Spleen (tissue), 11 donors: ENCODE results near the gene KCTD4. TPM values are rescaled to one million over a fixed set of nuclear protein-coding genes. Genes with fewer than 3 reads are reported as not detected.
A peak's percentile ranks its signal among the peaks of the same experiment; 100 is the strongest.

Experiments used
- DNase-seq: peaks from one replicate; pipeline ENCODE4 v3.0.0-alpha.2; 2020
- H3K27ac ChIP-seq, 8 donors: fragments of 200-600 bp; sonication (generic) in 7 of 8; 1 replicate in 4 of 8; 2 replicates in 4 of 8; pipeline versions ENCODE4 v1.5.0 to v1.8.0; 2016 to 2021; ENCODE audit warnings: inconsistent platforms in 4 of 8, mild to moderate bottlenecking in 4 of 8, moderate library complexity in 1 of 8
- H3K27me3 ChIP-seq, 7 donors: fragments of 200-600 bp; sonication (generic) in 6 of 7; replicated peaks in 1 of 7; 1 replicate in 4 of 7; 2 replicates in 3 of 7; pipeline versions ENCODE4 v1.5.0 to v1.8.0; 2016 to 2021; ENCODE audit warnings: inconsistent platforms in 3 of 7, mild to moderate bottlenecking in 1 of 7
- H3K36me3 ChIP-seq, 6 donors: fragments of 200-600 bp; sonication (generic) in 5 of 6; 1 replicate in 4 of 6; 2 replicates in 2 of 6; pipeline versions ENCODE4 v1.5.0 to v1.8.0; 2016 to 2021; ENCODE audit warnings: inconsistent platforms in 2 of 6
- H3K4me1 ChIP-seq, 6 donors: fragments of 200-600 bp; sonication (generic) in 5 of 6; 1 replicate in 3 of 6; 2 replicates in 3 of 6; pipeline versions ENCODE4 v1.5.0 to v1.8.0; 2016 to 2021; ENCODE audit warnings: inconsistent platforms in 3 of 6
- H3K4me3 ChIP-seq, 8 donors: fragments of 200-600 bp; sonication (generic) in 7 of 8; 1 replicate in 4 of 8; 2 replicates in 4 of 8; pipeline versions ENCODE4 v1.5.0 to v1.8.0; 2016 to 2021; ENCODE audit warnings: inconsistent platforms in 4 of 8, mild to moderate bottlenecking in 4 of 8, moderate library complexity in 2 of 8
- H3K9me3 ChIP-seq, 8 donors: fragments of 200-600 bp; sonication (generic) in 7 of 8; 1 replicate in 4 of 8; 2 replicates in 4 of 8; pipeline versions ENCODE4 v1.5.0 to v1.8.0; 2016 to 2021; ENCODE audit warnings: inconsistent platforms in 4 of 8
- CTCF ChIP-seq, 11 experiments: fragments of 200-600 bp in 7 of 11; fragments of 450-650 bp in 4 of 11; sonication (generic) in 4 of 11; IDR thresholded peaks in 8 of 11; conservative IDR thresholded peaks in 3 of 11; 1 replicate in 7 of 11; 2 replicates in 4 of 11; pipeline versions ENCODE4 v1.4.0 to v1.8.0; 2016 to 2021; ENCODE audit warnings: antibody characterized with exemption in 11 of 11, inconsistent platforms in 4 of 11, mild to moderate bottlenecking in 1 of 11
- POLR2A ChIP-seq, 3 donors: fragments of 450-650 bp; IDR thresholded peaks; one replicate each; pipeline ENCODE4 v1.5.1; 2017; ENCODE audit warnings: antibody characterized with exemption in 3 of 3, mild to moderate bottlenecking in 1 of 3
- POLR2AphosphoS5 ChIP-seq, 3 donors: sonication (generic); formaldehyde crosslinking; IDR thresholded peaks; one replicate each; pipeline ENCODE4 v1.5.1; 2017; ENCODE audit warnings: antibody characterized with exemption in 3 of 3
- WGBS, 5 donors: extraction: QIAGEN DNeasy Blood & Tissue Kit in 3 of 5; methylation state at CpG; one replicate each; pipeline versions ENCODE4 v1.1.5 to v1.1.7; 2013 to 2018; 5-methylcytosine and 5-hydroxymethylcytosine counted together
- intact Hi-C: fragments of 100-400 bp; cut with DNase I; formaldehyde crosslinking; loops from one replicate; pipeline ENCODE4 v1.15.0; 2023; ENCODE audit warnings: low total_unique reads
- polyA plus RNA-seq, 3 donors: library from polyadenylated mRNA; stranded (reverse); fragments of 200-250 nt; gene quantifications; one replicate each; pipeline ENCODE4 v1.2.1, GENCODE V29; 2013
- total RNA-seq, 7 donors: library from RNA; depleted of rRNA in 3 of 7; stranded (reverse); fragments of >200 nt in 3 of 7; fragmentation: NEBNext Ultra II Directional in 4 of 7; extraction: Animal tissue kit (Norgen Biotek cat#: 25700) in 4 of 7; gene quantifications; one replicate each; pipeline versions ENCODE4 v1.1.0 to v1.2.1, GENCODE V29; 2016 to 2021
- donor health status: healthy with polysubstance abuse.
- donor health status: DM: no; HTN: no; CAD: no; lungs with moderate emphysema.
- donor health status: DM: no; HTN: no; CAD: no.
- donor health status: Bipolar disorder and iron deficiency.
- donor health status: healthy.
- donor health status: DM: no; HTN: no; CAD: no.
- donor health status: DM: yes; HTN: yes; CAD: no.

The KCTD4 gene
- total and polyA plus RNA-seq, 10 donors = 0.10 TPM; not detected in 9

- peak overlapping the region in 6 of 8 donors; percentile 2 to 68 (median 52) for H3K27ac ChIP-seq
- H3K4me1 ChIP-seq = peaks cover 0 to 10% (median 0%) of the 10 kb centered on the region in 6 donors
- TF ChIP-seq POLR2A (IDR thresholded peaks at IDR 0.05) = no peak
- no peak for TF ChIP-seq CTCF (IDR thresholded peaks at IDR 0.05 in 8 of 11, conservative IDR thresholded peaks at IDR 0.05 in 3 of 11)
- TF ChIP-seq POLR2AphosphoS5 (IDR thresholded peaks at IDR 0.05) = no peak
- peak overlapping the region in 3 of 8 donors; percentile 3 to 26 (median 21) for H3K4me3 ChIP-seq
- 63 to 75% (median 71%) methylated on average over 5 of the region's 5 CpGs for WGBS, 5 donors
- H3K9me3 ChIP-seq = no peaks in the 10 kb centered on the region
- peaks cover 0 to 11% (median 0%) of the 10 kb centered on the region in 6 donors for H3K36me3 ChIP-seq
- intact Hi-C loops = no loop called here
- no peaks in the 10 kb centered on the region for H3K27me3 ChIP-seq
- DNase-seq = no peak
Observed at GRCh38 chr13:45219123-45219891, 18.5 kb upstream of the KCTD4 start.

- Histone ChIP-seq H3K4me3 (peak overlapping the region in 2 of 8 donors; percentile 3 to 21), H3K27ac (peak overlapping the region in 5 of 8 donors; percentile 41 to 68 (median 62)), H3K36me3 (peaks cover 0 to 11% (median 0%) of the 10 kb centered on the region in 6 donors), H3K9me3 (no peaks in the 10 kb centered on the region), H3K4me1 (peaks cover 0 to 10% (median 0%) of the 10 kb centered on the region in 6 donors), H3K27me3 (no peaks in the 10 kb centered on the region)
- no peak for TF ChIP-seq POLR2A (IDR thresholded peaks at IDR 0.05)
- no peak for TF ChIP-seq CTCF (IDR thresholded peaks at IDR 0.05 in 8 of 11, conservative IDR thresholded peaks at IDR 0.05 in 3 of 11)
- TF ChIP-seq POLR2AphosphoS5 (IDR thresholded peaks at IDR 0.05) = no peak
- DNase-seq = no peak
- intact Hi-C loops = no loop called here
- WGBS, 5 donors = 90 to 96% (median 91%) methylated on average over 1 of the region's 1 CpG
Observed at GRCh38 chr13:45218689-45219088, 17.8 kb upstream of the KCTD4 start.

- peaks cover 0 to 10% (median 0%) of the 10 kb centered on the region in 6 donors for H3K4me1 ChIP-seq
- H3K4me3 ChIP-seq = no peak overlapping the region
- H3K27me3 ChIP-seq = no peaks in the 10 kb centered on the region
- no peak for TF ChIP-seq CTCF (IDR thresholded peaks at IDR 0.05 in 8 of 11, conservative IDR thresholded peaks at IDR 0.05 in 3 of 11)
- TF ChIP-seq POLR2A (IDR thresholded peaks at IDR 0.05) = no peak
- TF ChIP-seq POLR2AphosphoS5 (IDR thresholded peaks at IDR 0.05) = no peak
- no peak for DNase-seq
- peaks cover 0 to 11% (median 0%) of the 10 kb centered on the region in 6 donors for H3K36me3 ChIP-seq
- 79 to 91% (median 82%) methylated on average over 4 of the region's 4 CpGs for WGBS, 5 donors
- no peak overlapping the region for H3K27ac ChIP-seq
- intact Hi-C loops = no loop called here
- no peaks in the 10 kb centered on the region for H3K9me3 ChIP-seq
Observed at GRCh38 chr13:45216193-45216592, 15.3 kb upstream of the KCTD4 start.

GRCh38 chr13:45215392-45216077, 14.7 kb upstream of the KCTD4 start:
- intact Hi-C loops = no loop called here
- H3K27me3 ChIP-seq = no peaks in the 10 kb centered on the region
- H3K4me3 ChIP-seq = no peak overlapping the region
- no peaks in the 10 kb centered on the region for H3K9me3 ChIP-seq
- TF ChIP-seq POLR2AphosphoS5 (IDR thresholded peaks at IDR 0.05) = no peak
- TF ChIP-seq CTCF (IDR thresholded peaks at IDR 0.05 in 8 of 11, conservative IDR thresholded peaks at IDR 0.05 in 3 of 11) = no peak
- TF ChIP-seq POLR2A (IDR thresholded peaks at IDR 0.05) = no peak
- 94 to 98% (median 96%) methylated on average over 9 of the region's 9 CpGs for WGBS, 5 donors
- peaks cover 0 to 13% (median 0%) of the 10 kb centered on the region in 6 donors for H3K36me3 ChIP-seq
- H3K27ac ChIP-seq = no peak overlapping the region
- H3K4me1 ChIP-seq = peaks cover 0 to 10% (median 0%) of the 10 kb centered on the region in 6 donors
- no peak for DNase-seq
